Measurements from ENCODE around the gene KIR2DL1.
"Not testable (repeated sequence)": the region's sequence is repeated elsewhere in the genome, so short reads cannot be mapped to it uniquely, and the experiment has no call there.

KIR2DL1 gene

GRCh38 chr19:54729416-54730188, 40.0 kb upstream of the KIR2DL1 start:
- Mint-ChIP-seq H3K27me3 (ENCODE audit: low read depth, poor library complexity) (no peaks in the 10 kb centered on the region), H3K36me3 (ENCODE audit: low read depth) (peaks cover 4% of the 10 kb centered on the region), H3K4me3 (no peak overlapping the region), H3K4me1 (no peaks in the 10 kb centered on the region), H3K27ac (no peak overlapping the region), H3K9me3 (peaks cover 94% of the 10 kb centered on the region)
- no peak for DNase-seq
- no peak for TF ChIP-seq CTCF (IDR thresholded peaks at IDR 0.05)

GRCh38 chr19:54731191-54731590, 38.4 kb upstream of the KIR2DL1 start:
- no peaks in the 10 kb centered on the region for H3K27me3 Mint-ChIP-seq (ENCODE audit: low read depth, poor library complexity)
- H3K4me1 Mint-ChIP-seq = no peaks in the 10 kb centered on the region
- H3K27ac Mint-ChIP-seq = no peak overlapping the region
- no peak for DNase-seq
- TF ChIP-seq CTCF (IDR thresholded peaks at IDR 0.05) = no peak
- H3K4me3 Mint-ChIP-seq = no peak overlapping the region
- peaks cover 4% of the 10 kb centered on the region for H3K36me3 Mint-ChIP-seq (ENCODE audit: low read depth)
- H3K9me3 Mint-ChIP-seq = peaks cover 94% of the 10 kb centered on the region

GRCh38 chr19:54738306-54738705, 31.3 kb upstream of the KIR2DL1 start, which contains the start of gene KIR2DL3:
KIR2DL3 (plus strand) TSS chr19:54738513; CDS start chr19:54738546, 33 bp downstream.
- DNase-seq; H3K4me1 Mint-ChIP-seq; H3K4me3 Mint-ChIP-seq; H3K27me3 Mint-ChIP-seq (ENCODE audit: low read depth, poor library complexity); H3K36me3 Mint-ChIP-seq (ENCODE audit: low read depth); H3K27ac Mint-ChIP-seq: not testable (repeated sequence)
- peaks cover 93% of the 10 kb centered on the region for H3K9me3 Mint-ChIP-seq

GRCh38 chr19:54738715-54739114, 30.9 kb upstream of the KIR2DL1 start:
- Mint-ChIP-seq H3K27ac (no peak overlapping the region), H3K27me3 (ENCODE audit: low read depth, poor library complexity) (peaks cover 6% of the 10 kb centered on the region), H3K36me3 (ENCODE audit: low read depth) (no peaks in the 10 kb centered on the region), H3K4me3 (no peak overlapping the region), H3K4me1 (no peaks in the 10 kb centered on the region), H3K9me3 (peaks cover 92% of the 10 kb centered on the region)
- no peak for DNase-seq
- TF ChIP-seq CTCF (IDR thresholded peaks at IDR 0.05) = no peak

- no peak overlapping the region for H3K4me3 Mint-ChIP-seq
- TF ChIP-seq CTCF (IDR thresholded peaks at IDR 0.05) = no peak
- no peaks in the 10 kb centered on the region for H3K36me3 Mint-ChIP-seq (ENCODE audit: low read depth)
- no peak overlapping the region for H3K27ac Mint-ChIP-seq
- H3K9me3 Mint-ChIP-seq = peaks cover 91% of the 10 kb centered on the region
- no peak for DNase-seq
- H3K4me1 Mint-ChIP-seq = no peaks in the 10 kb centered on the region
- peaks cover 6% of the 10 kb centered on the region for H3K27me3 Mint-ChIP-seq (ENCODE audit: low read depth, poor library complexity)
Measured at GRCh38 chr19:54739587-54740497, 29.8 kb upstream of the KIR2DL1 start.

- not testable (repeated sequence) for DNase-seq; H3K36me3 Mint-ChIP-seq (ENCODE audit: low read depth); H3K27me3 Mint-ChIP-seq (ENCODE audit: low read depth, poor library complexity); H3K4me3 Mint-ChIP-seq; H3K27ac Mint-ChIP-seq; H3K4me1 Mint-ChIP-seq
- H3K9me3 Mint-ChIP-seq = peaks cover 91% of the 10 kb centered on the region
Measured at GRCh38 chr19:54741950-54742349, 27.6 kb upstream of the KIR2DL1 start.

- not testable (repeated sequence) for DNase-seq; H3K4me3 Mint-ChIP-seq; H3K27me3 Mint-ChIP-seq (ENCODE audit: low read depth, poor library complexity); H3K36me3 Mint-ChIP-seq (ENCODE audit: low read depth); H3K4me1 Mint-ChIP-seq; H3K27ac Mint-ChIP-seq
- peaks cover 92% of the 10 kb centered on the region for H3K9me3 Mint-ChIP-seq
Measured at GRCh38 chr19:54744080-54744479, 25.5 kb upstream of the KIR2DL1 start.

- H3K4me1 Mint-ChIP-seq; DNase-seq; H3K27ac Mint-ChIP-seq; H3K36me3 Mint-ChIP-seq (ENCODE audit: low read depth); H3K4me3 Mint-ChIP-seq; H3K27me3 Mint-ChIP-seq (ENCODE audit: low read depth, poor library complexity): not testable (repeated sequence)
- H3K9me3 Mint-ChIP-seq = peaks cover 86% of the 10 kb centered on the region
Measured at GRCh38 chr19:54747614-54748322, 21.8 kb upstream of the KIR2DL1 start.

GRCh38 chr19:54750276-54750675, 19.3 kb upstream of the KIR2DL1 start:
- DNase-seq; H3K27me3 Mint-ChIP-seq (ENCODE audit: low read depth, poor library complexity); H3K4me3 Mint-ChIP-seq; H3K4me1 Mint-ChIP-seq; H3K27ac Mint-ChIP-seq; H3K36me3 Mint-ChIP-seq (ENCODE audit: low read depth): not testable (repeated sequence)
- H3K9me3 Mint-ChIP-seq = peaks cover 80% of the 10 kb centered on the region
